Measurements from ENCODE around the gene PPIL1.

The PPIL1 gene

DNA sequence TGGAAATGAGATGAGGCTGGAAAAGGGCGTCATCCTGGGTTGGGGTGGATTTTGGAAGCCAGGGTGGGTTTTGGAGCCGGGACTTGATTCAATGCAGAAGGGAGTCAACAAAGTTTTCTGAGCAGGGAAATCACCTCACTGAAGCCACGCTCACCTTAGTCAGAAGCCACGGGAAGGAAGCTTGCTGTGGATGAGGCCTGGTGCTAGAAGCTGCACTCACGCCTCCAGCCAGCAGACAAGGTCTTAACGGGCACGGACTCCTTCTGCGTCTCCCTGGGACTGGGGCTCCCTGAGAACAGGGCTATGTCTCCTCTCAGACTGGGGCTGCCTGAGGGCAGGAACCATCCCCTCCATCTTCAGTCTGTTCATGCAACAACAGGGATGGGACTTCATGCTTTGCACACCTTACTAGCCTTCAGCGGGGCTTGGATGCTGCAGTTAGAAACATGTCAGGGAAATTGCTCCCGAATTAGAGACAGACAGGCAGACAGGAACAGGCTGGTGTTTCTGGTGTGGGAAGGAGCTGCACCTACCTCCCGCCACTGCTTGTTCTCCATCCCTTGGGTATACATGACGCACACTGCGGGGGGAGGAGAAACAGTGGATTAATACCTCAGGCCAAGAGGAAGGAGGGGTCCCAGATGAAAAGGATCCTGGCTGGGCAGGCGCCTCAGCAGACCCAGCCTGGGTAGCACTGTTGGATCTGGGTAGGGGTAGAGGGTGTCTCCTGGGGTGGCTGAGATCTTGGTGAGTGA is 52.8 kb downstream of the PPIL1 start:
- POLR2A ChIA-PET: no interaction called here

GRCh38 chr6:36820700-36821580 is 53.7 kb downstream of the PPIL1 start:
- POLR2A ChIA-PET: no interaction called here
- H3K4me3 ChIP-seq (ENCODE audit: low read depth, low read length): no peak overlapping the region
- CTCF ChIA-PET: no interaction called here
- no peak for DNase-seq (ENCODE audit: low read depth, low spot score)
- no peak for TF ChIP-seq CTCF (IDR thresholded peaks at IDR 0.05; ENCODE audit: insufficient read depth, low read length, missing control alignments)

More for the DNA sequence above, 52.8 kb downstream of the PPIL1 start:
- TF ChIP-seq CTCF (IDR thresholded peaks at IDR 0.05; ENCODE audit: insufficient read depth, low read length, missing control alignments): no peak
- no peak overlapping the region for H3K4me3 ChIP-seq (ENCODE audit: low read depth, low read length)
- no peak for DNase-seq (ENCODE audit: low read depth, low spot score)
- CTCF ChIA-PET: no interaction called here

DNA sequence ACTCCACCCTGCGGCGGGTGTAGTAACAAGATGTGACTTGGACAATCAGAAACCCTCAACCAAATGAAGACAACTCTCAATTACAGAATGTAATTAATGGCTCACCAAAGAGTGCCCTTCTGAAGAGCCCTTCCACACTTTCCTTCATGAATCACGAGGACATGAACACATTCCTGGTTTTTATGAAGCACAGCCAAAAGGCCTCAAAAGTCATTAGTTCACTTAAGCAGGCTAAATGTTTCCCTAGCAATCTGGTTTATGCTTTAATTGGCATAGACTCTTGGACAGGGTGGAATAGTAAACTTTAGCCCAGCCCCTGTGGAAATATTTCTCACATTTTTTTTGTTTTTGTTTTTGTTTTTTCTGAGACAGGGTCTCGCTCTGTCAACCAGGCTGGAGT is 55.8 kb downstream of the PPIL1 start:
- CTCF ChIA-PET: interaction anchor here (1.7 to 1.9 kb wide), 2 partner anchors 8 to 33 kb away, joined by 6 to 8 read pairs; no protein-coding TSS in a partner anchor

GRCh38 chr6:36817847-36818246 is 56.8 kb downstream of the PPIL1 start:
- no peak for TF ChIP-seq CTCF (IDR thresholded peaks at IDR 0.05; ENCODE audit: insufficient read depth, low read length, missing control alignments)
- ChIA-PET CTCF (interaction anchor here (0.9 kb wide), 1 partner anchor 33 kb away, joined by 4 read pairs; no protein-coding TSS in a partner anchor), POLR2A (no interaction called here)
- DNase-seq (ENCODE audit: low read depth, low spot score): no peak
- no peak overlapping the region for H3K4me3 ChIP-seq (ENCODE audit: low read depth, low read length)

More for the DNA sequence above, 55.8 kb downstream of the PPIL1 start:
- POLR2A ChIA-PET: no interaction called here
- no peak for TF ChIP-seq CTCF (IDR thresholded peaks at IDR 0.05; ENCODE audit: insufficient read depth, low read length, missing control alignments)
- no peak for DNase-seq (ENCODE audit: low read depth, low spot score)
- H3K4me3 ChIP-seq (ENCODE audit: low read depth, low read length): no peak overlapping the region

DNA sequence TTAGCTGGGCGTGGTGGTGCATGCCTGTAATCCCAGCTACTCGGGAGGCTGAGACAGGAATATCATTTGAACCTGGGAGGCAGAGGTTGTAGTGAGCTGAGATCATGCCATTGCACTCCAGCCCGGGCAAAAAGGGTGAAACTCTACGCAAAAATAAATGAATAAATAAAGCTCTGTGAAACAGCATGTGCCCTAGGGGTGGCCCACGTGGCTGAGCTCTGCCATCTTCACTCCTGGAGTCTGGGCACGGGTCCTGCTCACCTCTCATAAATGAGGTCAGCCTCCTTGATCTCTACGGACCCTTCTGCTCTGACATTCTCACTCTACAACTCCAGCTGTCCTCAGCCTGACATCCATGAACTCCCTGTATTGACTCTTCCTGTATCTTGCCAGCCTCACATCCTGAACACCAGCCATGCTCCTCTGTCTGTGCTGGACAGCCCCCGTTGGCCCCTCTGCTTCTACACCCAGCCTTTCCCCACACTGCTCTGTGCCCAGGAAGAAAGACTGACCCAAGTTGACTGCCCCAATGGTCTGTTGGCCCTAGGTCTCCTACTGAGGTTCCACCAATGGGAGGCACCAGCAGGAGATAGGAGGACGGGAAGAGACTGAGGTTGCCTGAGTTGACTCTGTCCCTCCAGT is 57.3 kb downstream of the PPIL1 start:
- no peak for DNase-seq (ENCODE audit: low read depth, low spot score)
- no peak overlapping the region for H3K4me3 ChIP-seq (ENCODE audit: low read depth, low read length)
- CTCF ChIA-PET: interaction anchor here (0.9 to 1.7 kb wide), 3 partner anchors 29 to 51 kb away, joined by 3 to 4 read pairs (median 4); no protein-coding TSS in a partner anchor
- POLR2A ChIA-PET: no interaction called here
- no peak for TF ChIP-seq CTCF (IDR thresholded peaks at IDR 0.05; ENCODE audit: insufficient read depth, low read length, missing control alignments)

All from AG04449 (cell line).